K562 (cell line): Measurements from ENCODE around the gene ACRV1. TPM values are rescaled to one million over a fixed set of nuclear protein-coding genes. Genes with fewer than 3 reads are reported as not detected.

Experiments used
- NFE2L1 ChIP-seq: fragments of 450-650 bp; IDR thresholded peaks from 2 replicates; pipeline ENCODE4 v1.6.1; 2016; ENCODE audit warnings: missing genetic modification characterization, low read depth, mild to moderate bottlenecking, missing compliant biosample characterization, moderate library complexity, borderline replicate concordance
- RAD21 ChIP-seq, 2 experiments: fragments of 250-450 bp in 1 of 2; fragments of 450-650 bp in 1 of 2; sonication (Bioruptor Pico) in 1 of 2; formaldehyde crosslinking in 1 of 2; IDR thresholded peaks in 1 of 2; conservative IDR thresholded peaks in 1 of 2; 2 replicates each; pipeline versions ENCODE4 v1.4.0 to v1.8.0; 2020 to 2022; ENCODE audit warnings: mild to moderate bottlenecking in 2 of 2, moderate library complexity in 1 of 2
- RBBP5 ChIP-seq: fragments of 200-600 bp; sonication (generic); IDR thresholded peaks from 2 replicates; pipeline ENCODE4 v1.6.1; 2012; ENCODE audit warnings: borderline replicate concordance, mild to moderate bottlenecking, low read length, control low read depth, inconsistent platforms; ENCODE audit not compliant: insufficient read depth, poor library complexity, severe bottlenecking
- SMC3 ChIP-seq: conservative IDR thresholded peaks from 2 replicates; pipeline ENCODE4 v1.6.1; 2011; ENCODE audit warnings: low read depth, low read length, improper control_type of control experiment; ENCODE audit not compliant: insufficient read depth
- TRIM28 ChIP-seq: fragments of 450-650 bp; IDR thresholded peaks from 2 replicates; pipeline ENCODE4 v1.6.1; 2017
- ZFX ChIP-seq: sonication (generic); formaldehyde crosslinking; IDR thresholded peaks from 2 replicates; pipeline ENCODE4 v1.8.0; 2022; ENCODE audit warnings: mild to moderate bottlenecking, missing genetic modification reagents, moderate library complexity
- ZHX1 ChIP-seq: fragments of 150-350 bp; conservative IDR thresholded peaks from 2 replicates; pipeline ENCODE4 v1.6.1; 2014; ENCODE audit warnings: low read length
- polyA plus RNA-seq, 8 experiments: library from polyadenylated mRNA; depleted of rRNA in 4 of 8; stranded (reverse) in 5 of 8; unstranded in 3 of 8; fragments of >200 nt; fragmentation: Nextera tagmentation in 2 of 8; fragmentation: Illumina TruSeq in 1 of 8; extraction: Ambion mirVana in 2 of 8; extraction: Trizol in 1 of 8; gene quantifications; 2 replicates each; pipeline versions ENCODE4 v1.2.1 to v1.2.3, GENCODE V29; 2011 to 2014; ENCODE audit warnings: inconsistent platforms in 1 of 8, missing spikeins in 1 of 8
- total RNA-seq, 7 experiments: library from RNA; depleted of rRNA in 6 of 7; stranded (reverse); fragments of >200 nt in 6 of 7; fragmentation: Illumina TruSeq in 2 of 7; extraction: Trizol in 2 of 7; gene quantifications; 2 replicates each; pipeline versions ENCODE4 v1.2.1 to v1.2.3, GENCODE V29; 2011 to 2021; ENCODE audit warnings: low replicate concordance in 1 of 7
- TF ChIP-seq, protein P1 (sequence below): fragments of 450-650 bp; IDR thresholded peaks from 2 replicates; pipeline ENCODE4 v1.6.1; 2016; ENCODE audit warnings: mild to moderate bottlenecking, moderate library complexity
- TF ChIP-seq, protein P2 (sequence below): sonication (generic); formaldehyde crosslinking; IDR thresholded peaks from 2 replicates; pipeline ENCODE4 v1.8.0; 2023; ENCODE audit warnings: mild to moderate bottlenecking, missing genetic modification reagents
- TF ChIP-seq, protein P3 (sequence below): IDR thresholded peaks from 2 replicates; pipeline ENCODE4 v1.6.1; 2014; ENCODE audit warnings: antibody characterized with exemption

Gene ACRV1
- total and polyA plus RNA-seq, 9 of the 15 experiments (the other 6 are each of a cell fraction or from before 2014, with no cell fraction given), result 0.22 to 0.25 TPM; not detected in 7

DNA sequence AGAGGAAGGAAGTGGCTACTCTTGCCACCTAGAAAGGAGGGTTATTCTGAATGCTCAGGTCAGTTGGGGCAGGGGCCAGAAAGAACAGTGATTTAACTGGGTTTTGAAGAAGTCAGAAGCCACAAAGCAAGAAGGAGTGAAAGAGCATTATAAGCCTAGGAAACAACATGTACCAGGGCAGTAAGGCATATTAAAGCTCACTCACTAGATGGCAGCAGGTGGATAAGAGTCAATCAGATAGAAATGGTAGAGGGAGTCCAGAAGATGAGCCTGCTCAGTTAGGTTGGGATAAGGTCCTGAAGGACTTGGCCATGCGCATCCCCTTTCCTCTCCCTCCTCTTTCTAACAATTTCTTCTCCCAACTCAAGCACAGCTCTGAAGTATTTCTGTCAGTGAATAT, 43.5 kb upstream of the ACRV1 start (continued):
- TF ChIP-seq, protein P1, sequence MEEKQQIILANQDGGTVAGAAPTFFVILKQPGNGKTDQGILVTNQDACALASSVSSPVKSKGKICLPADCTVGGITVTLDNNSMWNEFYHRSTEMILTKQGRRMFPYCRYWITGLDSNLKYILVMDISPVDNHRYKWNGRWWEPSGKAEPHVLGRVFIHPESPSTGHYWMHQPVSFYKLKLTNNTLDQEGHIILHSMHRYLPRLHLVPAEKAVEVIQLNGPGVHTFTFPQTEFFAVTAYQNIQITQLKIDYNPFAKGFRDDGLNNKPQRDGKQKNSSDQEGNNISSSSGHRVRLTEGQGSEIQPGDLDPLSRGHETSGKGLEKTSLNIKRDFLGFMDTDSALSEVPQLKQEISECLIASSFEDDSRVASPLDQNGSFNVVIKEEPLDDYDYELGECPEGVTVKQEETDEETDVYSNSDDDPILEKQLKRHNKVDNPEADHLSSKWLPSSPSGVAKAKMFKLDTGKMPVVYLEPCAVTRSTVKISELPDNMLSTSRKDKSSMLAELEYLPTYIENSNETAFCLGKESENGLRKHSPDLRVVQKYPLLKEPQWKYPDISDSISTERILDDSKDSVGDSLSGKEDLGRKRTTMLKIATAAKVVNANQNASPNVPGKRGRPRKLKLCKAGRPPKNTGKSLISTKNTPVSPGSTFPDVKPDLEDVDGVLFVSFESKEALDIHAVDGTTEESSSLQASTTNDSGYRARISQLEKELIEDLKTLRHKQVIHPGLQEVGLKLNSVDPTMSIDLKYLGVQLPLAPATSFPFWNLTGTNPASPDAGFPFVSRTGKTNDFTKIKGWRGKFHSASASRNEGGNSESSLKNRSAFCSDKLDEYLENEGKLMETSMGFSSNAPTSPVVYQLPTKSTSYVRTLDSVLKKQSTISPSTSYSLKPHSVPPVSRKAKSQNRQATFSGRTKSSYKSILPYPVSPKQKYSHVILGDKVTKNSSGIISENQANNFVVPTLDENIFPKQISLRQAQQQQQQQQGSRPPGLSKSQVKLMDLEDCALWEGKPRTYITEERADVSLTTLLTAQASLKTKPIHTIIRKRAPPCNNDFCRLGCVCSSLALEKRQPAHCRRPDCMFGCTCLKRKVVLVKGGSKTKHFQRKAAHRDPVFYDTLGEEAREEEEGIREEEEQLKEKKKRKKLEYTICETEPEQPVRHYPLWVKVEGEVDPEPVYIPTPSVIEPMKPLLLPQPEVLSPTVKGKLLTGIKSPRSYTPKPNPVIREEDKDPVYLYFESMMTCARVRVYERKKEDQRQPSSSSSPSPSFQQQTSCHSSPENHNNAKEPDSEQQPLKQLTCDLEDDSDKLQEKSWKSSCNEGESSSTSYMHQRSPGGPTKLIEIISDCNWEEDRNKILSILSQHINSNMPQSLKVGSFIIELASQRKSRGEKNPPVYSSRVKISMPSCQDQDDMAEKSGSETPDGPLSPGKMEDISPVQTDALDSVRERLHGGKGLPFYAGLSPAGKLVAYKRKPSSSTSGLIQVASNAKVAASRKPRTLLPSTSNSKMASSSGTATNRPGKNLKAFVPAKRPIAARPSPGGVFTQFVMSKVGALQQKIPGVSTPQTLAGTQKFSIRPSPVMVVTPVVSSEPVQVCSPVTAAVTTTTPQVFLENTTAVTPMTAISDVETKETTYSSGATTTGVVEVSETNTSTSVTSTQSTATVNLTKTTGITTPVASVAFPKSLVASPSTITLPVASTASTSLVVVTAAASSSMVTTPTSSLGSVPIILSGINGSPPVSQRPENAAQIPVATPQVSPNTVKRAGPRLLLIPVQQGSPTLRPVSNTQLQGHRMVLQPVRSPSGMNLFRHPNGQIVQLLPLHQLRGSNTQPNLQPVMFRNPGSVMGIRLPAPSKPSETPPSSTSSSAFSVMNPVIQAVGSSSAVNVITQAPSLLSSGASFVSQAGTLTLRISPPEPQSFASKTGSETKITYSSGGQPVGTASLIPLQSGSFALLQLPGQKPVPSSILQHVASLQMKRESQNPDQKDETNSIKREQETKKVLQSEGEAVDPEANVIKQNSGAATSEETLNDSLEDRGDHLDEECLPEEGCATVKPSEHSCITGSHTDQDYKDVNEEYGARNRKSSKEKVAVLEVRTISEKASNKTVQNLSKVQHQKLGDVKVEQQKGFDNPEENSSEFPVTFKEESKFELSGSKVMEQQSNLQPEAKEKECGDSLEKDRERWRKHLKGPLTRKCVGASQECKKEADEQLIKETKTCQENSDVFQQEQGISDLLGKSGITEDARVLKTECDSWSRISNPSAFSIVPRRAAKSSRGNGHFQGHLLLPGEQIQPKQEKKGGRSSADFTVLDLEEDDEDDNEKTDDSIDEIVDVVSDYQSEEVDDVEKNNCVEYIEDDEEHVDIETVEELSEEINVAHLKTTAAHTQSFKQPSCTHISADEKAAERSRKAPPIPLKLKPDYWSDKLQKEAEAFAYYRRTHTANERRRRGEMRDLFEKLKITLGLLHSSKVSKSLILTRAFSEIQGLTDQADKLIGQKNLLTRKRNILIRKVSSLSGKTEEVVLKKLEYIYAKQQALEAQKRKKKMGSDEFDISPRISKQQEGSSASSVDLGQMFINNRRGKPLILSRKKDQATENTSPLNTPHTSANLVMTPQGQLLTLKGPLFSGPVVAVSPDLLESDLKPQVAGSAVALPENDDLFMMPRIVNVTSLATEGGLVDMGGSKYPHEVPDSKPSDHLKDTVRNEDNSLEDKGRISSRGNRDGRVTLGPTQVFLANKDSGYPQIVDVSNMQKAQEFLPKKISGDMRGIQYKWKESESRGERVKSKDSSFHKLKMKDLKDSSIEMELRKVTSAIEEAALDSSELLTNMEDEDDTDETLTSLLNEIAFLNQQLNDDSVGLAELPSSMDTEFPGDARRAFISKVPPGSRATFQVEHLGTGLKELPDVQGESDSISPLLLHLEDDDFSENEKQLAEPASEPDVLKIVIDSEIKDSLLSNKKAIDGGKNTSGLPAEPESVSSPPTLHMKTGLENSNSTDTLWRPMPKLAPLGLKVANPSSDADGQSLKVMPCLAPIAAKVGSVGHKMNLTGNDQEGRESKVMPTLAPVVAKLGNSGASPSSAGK, result no peak
- TF ChIP-seq ZFX (CRISPR knock-in tag), result no peak
- TF ChIP-seq ZHX1, result no peak
- no peak for TF ChIP-seq NFE2L1 (tag)
- 0 out of 2 replicates have a peak, but pooled peaks have one; percentile 34 for TF ChIP-seq SMC3
- TF ChIP-seq, protein P2, sequence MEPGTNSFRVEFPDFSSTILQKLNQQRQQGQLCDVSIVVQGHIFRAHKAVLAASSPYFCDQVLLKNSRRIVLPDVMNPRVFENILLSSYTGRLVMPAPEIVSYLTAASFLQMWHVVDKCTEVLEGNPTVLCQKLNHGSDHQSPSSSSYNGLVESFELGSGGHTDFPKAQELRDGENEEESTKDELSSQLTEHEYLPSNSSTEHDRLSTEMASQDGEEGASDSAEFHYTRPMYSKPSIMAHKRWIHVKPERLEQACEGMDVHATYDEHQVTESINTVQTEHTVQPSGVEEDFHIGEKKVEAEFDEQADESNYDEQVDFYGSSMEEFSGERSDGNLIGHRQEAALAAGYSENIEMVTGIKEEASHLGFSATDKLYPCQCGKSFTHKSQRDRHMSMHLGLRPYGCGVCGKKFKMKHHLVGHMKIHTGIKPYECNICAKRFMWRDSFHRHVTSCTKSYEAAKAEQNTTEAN (CRISPR knock-in tag), result no peak
- TF ChIP-seq, protein P3, sequence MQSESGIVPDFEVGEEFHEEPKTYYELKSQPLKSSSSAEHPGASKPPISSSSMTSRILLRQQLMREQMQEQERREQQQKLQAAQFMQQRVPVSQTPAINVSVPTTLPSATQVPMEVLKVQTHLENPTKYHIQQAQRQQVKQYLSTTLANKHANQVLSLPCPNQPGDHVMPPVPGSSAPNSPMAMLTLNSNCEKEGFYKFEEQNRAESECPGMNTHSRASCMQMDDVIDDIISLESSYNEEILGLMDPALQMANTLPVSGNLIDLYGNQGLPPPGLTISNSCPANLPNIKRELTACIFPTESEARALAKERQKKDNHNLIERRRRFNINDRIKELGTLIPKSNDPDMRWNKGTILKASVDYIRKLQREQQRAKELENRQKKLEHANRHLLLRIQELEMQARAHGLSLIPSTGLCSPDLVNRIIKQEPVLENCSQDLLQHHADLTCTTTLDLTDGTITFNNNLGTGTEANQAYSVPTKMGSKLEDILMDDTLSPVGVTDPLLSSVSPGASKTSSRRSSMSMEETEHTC, result no peak
- TF ChIP-seq RBBP5, result no peak
- TF ChIP-seq TRIM28, result no peak
- peak; percentile 16 to 45; a peak in 3 of 4 replicates for TF ChIP-seq RAD21 (CRISPR knock-in tag; conservative IDR thresholded peaks at IDR 0.05 in 1 of 2, IDR thresholded peaks at IDR 0.05 in 1 of 2)
